ENCODE results near the gene CCKAR.
A peak's percentile ranks its signal among the peaks of the same experiment; 100 is the strongest.

Gene CCKAR

GRCh38 chr4:26458157-26458561 lies 32.1 kb downstream of the CCKAR start:
- no peak for DNase-seq

DNA sequence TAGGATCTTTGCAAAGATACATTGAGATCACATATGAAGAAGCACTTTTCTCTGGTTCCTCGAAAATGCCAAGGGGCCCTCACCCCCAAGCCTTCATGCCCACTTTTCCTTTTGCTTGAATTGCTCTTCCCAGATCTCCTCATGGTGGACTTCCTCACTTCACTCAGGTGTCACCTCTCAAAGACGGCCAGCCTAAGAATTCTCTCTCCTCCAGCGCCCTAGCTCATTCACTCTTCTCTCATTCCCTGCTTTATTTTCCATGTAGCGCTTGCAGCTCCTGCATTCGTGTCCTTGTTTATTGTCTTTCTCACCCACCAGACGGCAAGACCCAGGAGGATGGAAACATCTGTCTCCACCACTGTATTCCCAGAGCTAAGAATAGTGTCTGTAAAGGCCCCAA lies 32.9 kb downstream of the CCKAR start:
- DNase-seq, result no peak

DNA sequence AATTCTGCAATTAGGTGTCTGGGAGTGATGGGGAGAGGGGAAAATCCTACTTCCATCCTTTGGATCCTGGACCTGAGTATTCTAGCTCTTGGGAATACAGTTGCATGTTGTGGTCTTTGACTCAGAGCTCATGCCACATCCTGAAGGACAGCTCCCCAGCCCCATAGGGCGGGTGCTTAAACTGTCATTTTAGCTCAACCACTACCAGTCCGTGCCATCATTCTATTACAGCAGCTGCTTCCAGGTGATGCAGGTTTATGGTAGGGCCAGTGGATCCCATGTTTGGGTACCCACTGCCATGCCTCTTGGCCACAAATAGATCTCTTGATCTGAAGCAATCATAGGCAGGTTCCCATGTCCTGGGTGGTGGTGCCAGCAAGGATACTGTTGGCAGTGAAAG lies 34.7 kb downstream of the CCKAR start:
- DNase-seq, result no peak

- no peak for DNase-seq
Measured at GRCh38 chr4:26454961-26455360, 35.3 kb downstream of the CCKAR start.

DNA sequence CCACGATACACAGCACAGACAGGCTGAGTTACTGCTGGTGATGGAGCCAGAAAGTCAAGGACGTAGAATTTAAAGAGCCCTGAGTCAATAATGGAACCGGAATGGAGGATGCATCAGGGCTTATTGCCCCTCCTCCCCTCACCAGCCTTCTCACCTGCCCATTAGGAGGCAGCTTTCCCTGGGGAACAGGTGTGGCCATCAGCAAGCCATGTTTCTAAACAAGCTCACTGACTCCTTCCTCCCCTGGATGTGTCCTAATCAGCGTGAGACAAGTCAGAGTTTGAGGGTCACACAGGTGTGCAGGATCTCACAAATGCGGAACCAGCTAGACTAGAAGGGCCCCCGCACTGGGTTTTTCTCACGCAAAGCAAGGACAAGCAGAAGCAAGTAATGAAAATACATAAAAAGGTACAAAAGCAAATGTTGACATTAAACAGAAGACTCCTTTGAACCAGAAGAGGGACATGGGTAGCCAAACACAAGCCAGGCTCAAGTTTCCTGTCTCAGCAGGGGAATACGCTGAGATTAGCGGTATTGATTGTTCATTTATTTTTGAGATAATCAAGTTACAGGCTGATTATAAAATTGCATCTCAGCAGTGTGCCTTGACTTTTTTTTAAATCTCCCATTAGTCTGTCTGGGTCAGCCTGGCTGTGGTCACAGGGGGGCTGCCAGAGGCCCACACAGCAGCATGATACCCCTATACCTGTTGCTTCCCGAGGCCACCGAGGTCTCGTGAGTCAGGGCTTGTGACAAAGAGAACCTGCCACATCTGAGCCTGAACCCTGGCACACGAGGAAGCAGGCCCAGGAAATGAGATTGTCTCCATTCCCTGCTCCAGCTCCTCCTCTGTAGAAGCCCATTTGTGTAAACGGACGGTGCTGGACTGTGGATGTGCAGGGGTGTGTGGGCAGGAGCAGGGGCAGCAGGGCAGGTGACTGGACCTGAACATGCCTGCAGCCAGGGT lies 37.4 kb downstream of the CCKAR start:
- DNase-seq, result no peak

DNA sequence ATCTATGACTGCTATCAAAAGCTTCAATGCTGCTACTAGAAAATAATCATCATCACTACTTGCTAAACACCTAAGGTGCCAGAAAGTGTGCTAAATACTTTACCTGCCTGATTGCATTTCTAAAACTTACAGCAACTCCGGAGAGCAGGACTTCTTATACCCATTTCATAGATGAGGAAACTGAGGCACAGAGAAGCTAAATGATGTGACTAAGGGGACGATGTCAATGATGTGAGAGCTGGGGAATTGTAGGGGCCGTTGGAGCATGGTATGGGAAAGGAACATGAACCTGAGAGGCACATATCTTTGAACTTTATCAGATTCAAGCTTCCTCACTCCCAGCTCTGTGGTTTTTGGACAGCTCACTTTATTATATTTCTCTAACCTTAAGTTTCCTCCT lies 38.7 kb downstream of the CCKAR start:
- DNase-seq, result no peak

DNA sequence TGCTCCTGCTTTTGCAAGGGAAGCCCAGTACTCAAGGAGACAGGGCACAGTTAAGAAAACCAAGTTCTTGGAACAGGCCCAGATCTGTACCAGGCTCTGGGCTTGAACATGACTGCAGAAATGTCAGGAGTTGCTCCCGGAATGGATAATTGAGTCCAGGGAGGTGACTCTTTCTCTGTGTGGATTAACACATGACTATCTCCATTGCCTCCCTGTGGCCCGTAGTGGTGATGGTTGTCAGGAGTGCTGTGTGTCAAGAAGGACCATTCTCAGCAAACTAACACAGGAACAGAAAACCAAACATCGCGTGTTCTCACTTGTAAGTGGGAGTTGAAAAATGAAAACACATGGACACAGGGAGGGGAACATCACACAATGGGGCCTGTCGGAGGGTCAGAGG lies 39.9 kb downstream of the CCKAR start:
- no peak for DNase-seq

DNA sequence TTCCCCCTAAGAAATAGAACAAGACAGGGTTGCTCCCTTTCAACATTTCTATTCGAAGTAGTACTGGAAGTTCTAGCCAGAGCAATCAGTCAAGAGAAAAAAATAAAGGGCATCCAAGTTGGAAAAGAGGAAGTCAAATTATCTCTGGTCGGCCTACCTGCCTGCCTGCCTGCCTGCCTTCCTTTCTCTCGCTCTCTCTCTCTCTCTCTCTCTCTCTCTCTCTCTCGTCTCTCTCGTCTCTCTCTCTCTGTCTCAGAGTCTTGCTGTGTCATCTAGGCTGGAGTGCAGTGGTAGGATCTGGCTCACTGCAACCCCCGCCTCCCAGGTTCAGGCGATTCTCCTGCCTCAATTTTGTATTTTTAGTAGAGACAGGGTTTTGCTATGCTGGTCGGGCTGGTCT lies 42.9 kb downstream of the CCKAR start:
- DNase-seq, result no peak

DNA sequence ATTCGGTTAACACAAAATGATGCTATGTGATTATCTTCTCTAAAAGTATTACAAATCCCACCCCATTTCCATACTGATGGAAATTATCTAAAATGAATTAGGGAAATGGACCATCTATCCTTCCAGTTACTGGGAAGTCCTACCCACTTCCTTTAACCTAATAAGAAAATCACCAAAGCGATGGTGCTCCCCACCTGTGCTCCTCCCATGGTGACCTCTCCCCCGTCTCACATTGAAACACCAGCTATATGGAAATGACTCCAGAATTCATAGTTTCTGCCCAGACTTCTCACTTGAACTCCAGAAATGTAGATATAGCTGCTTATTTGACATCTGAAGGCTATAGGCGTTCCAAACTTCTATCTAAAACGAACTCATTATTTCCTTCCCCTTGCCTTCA lies 48.5 kb downstream of the CCKAR start:
- no peak for DNase-seq

DNA sequence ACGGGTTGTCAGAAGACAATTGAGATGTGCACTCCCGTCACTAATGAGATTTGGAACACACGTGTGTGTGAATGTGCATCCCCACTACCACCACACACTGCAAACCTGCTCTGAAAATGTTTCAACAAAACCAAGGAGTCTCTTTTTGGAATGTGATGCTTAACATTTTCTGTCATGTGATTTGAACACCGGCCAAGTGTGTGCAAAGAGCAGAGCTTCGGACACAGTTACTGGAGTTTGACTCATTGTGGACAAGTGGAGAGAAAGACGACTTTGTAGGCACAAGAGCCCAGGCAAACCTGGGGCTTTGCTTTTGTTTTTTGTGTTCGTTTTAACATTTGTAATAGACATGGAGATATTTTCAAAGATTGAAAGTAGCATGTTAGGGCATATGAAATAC lies 49.2 kb downstream of the CCKAR start:
- peak; percentile 3 for DNase-seq

DNA sequence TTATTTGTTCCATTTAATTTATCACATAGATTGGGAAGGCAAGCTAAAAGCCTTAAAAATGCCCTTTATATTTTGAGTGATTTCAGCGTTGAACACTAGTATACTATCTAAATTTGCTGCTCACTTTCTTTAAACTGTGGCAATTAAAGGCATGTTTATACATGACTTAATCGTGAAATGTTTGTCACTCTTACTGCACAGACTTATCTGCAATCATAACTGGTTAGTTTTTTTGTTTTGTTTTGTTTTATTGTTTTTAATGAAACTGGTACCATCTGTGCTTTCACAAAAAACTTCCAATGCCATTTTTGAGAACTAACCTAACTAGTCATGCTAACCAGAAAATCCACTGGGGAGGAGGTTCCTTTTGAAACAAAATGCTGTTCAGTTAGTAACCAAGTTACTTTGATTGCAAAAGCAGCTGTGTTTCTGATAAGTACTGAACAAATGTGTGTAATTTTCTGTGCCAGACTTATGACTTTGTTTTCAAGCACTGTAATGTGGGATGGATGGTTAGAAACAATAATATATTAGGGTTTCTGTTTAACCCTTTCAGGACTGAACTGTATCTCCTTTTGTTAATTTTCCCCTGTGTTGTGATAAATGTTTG lies 56.1 kb downstream of the CCKAR start:
- DNase-seq, result no peak

DNA sequence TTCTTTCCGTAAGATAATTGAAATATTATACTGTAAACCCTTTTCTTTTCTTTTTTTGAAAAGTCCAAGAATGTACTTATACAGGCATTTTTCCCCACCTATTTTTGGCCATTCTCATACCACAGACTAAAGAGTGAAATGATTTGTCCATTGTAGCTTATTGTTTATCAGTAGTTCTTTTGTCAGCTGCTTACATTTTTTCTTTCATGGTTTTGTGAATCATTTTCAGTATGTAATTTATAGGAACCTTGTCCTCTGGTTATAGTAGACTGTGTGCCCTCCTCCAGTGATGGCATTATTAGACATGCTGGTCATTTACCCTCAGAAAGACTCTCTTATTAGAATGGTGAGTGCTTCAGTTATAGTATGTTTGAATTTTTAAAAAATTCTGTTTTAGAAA lies 56.7 kb downstream of the CCKAR start:
- no peak for DNase-seq

GRCh38 chr4:26432419-26432818 lies 57.9 kb downstream of the CCKAR start:
- no peak for DNase-seq

DNA sequence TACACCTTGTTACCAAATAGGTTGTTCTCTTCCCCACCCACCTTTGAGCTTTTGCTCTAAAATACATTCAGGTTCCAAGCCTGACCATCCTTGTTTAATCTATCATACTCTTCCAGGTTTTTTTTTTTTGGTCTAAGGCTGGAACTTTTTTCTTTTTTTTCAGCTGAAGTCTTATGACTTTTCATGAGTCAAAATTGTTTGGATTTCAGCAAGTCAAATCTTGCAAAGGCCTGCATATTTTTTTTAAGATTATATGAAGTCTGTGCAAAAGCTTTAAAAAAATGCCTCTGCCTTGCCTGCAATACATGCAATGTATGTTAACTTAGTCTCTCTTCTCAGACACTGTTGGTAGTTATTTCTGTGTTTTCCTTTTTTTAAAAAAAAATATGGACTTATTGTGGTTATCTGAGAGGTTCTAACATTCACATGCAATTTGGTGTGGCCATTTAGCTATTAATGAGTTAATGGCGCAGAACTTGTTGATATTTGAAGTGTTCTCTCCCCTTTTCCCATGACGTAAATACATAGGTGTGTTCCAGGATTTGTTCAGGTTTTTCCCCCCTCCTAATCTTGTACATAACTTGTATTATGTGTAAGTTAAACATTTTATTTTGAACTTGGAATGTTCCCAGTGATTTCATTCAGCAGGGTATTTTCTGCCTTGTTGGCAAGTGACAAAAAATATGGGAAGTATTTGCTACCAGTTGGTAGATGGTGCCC lies 58.7 kb downstream of the CCKAR start:
- DNase-seq, result no peak

Data from kidney glomerular epithelial cell (primary cell).